Measurements from ENCODE around the gene LPCAT3.

DNA sequence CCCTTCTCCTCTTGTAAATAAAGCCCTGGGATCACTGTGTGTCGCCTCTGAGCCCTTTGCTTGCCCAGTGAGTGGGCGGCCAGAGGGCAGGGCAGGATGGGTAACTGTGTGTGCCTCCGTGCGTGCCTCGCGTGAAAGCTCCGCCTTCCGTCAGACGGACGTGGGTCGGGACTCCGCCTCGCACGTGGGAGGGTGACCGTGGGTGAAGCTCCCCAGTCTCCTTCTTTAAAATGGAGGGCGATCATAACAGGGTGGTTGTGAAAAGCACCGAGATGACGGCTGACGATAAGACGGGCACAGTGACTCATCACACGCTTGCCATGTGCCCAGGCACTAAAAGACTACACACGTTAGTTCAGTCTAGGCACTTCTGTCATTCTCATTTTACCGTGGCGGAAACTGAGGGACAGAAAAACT, 57.0 kb downstream of the LPCAT3 start:
- TF ChIP-seq, protein P1, sequence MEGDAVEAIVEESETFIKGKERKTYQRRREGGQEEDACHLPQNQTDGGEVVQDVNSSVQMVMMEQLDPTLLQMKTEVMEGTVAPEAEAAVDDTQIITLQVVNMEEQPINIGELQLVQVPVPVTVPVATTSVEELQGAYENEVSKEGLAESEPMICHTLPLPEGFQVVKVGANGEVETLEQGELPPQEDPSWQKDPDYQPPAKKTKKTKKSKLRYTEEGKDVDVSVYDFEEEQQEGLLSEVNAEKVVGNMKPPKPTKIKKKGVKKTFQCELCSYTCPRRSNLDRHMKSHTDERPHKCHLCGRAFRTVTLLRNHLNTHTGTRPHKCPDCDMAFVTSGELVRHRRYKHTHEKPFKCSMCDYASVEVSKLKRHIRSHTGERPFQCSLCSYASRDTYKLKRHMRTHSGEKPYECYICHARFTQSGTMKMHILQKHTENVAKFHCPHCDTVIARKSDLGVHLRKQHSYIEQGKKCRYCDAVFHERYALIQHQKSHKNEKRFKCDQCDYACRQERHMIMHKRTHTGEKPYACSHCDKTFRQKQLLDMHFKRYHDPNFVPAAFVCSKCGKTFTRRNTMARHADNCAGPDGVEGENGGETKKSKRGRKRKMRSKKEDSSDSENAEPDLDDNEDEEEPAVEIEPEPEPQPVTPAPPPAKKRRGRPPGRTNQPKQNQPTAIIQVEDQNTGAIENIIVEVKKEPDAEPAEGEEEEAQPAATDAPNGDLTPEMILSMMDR (optimal IDR thresholded peaks at IDR 0.05 in 1 of 3, IDR thresholded peaks at IDR 0.05 in 1 of 3, conservative IDR thresholded peaks at IDR 0.05 in 1 of 3; ENCODE audit: extremely low read depth in 1 of 3, insufficient read depth in 2 of 3, low read length in 3 of 3) = no peak
- no peak for TF ChIP-seq EZH2 (IDR thresholded peaks at IDR 0.05; ENCODE audit: low read length)
